BJ (cell line): ENCODE data around the gene TSR1. TPM values are rescaled to one million over a fixed set of nuclear protein-coding genes. Genes with fewer than 3 reads are reported as not detected.

ENCODE experiments used
- CTCF ChIA-PET: fragments of 350-600 bp; formaldehyde crosslinking; extraction: SDS; loops from one replicate; lab custom pipeline; 2021; ENCODE audit warnings: antibody characterized with exemption, inconsistent platforms; lab: Yijun Ruan, JAX
- POLR2A ChIA-PET: fragments of 300-600 bp; sonication (Branson Sonifier 250); formaldehyde crosslinking; extraction: SDS; loops from one replicate; lab custom pipeline; 2021; ENCODE audit warnings: antibody characterized with exemption; lab: Charles Lee
- DNase-seq: peaks from one replicate; pipeline ENCODE4 v3.0.0-alpha.2; 2011; ENCODE audit warnings: low read depth
- H3K27me3 ChIP-seq: 2 replicates; pipeline ENCODE4 v1.6.0; 2011; ENCODE audit warnings: low read length; ENCODE audit not compliant: control insufficient read depth, insufficient read depth
- H3K36me3 ChIP-seq: 2 replicates; pipeline ENCODE4 v1.5.1; 2011; ENCODE audit warnings: low read length; ENCODE audit not compliant: control insufficient read depth, insufficient read depth
- H3K4me3 ChIP-seq: 2 replicates; pipeline ENCODE4 v1.5.1; 2011; ENCODE audit warnings: low read depth, mild to moderate bottlenecking, control low read depth, low read length
- polyA plus RNA-seq: library from polyadenylated mRNA; depleted of rRNA; stranded (reverse); fragments of >200 nt; gene quantifications from 2 replicates; pipeline ENCODE4 v1.2.3, GENCODE V29; 2011
- TF ChIP-seq, protein P1 (sequence below): IDR thresholded peaks from 2 replicates; pipeline ENCODE4 v1.5.1; 2011; ENCODE audit warnings: low read depth, mild to moderate bottlenecking, control low read depth, inconsistent platforms, low read length, moderate library complexity; ENCODE audit not compliant: insufficient read depth

The TSR1 gene
- polyA plus RNA-seq, 1 experiment: 8.9 TPM

DNA sequence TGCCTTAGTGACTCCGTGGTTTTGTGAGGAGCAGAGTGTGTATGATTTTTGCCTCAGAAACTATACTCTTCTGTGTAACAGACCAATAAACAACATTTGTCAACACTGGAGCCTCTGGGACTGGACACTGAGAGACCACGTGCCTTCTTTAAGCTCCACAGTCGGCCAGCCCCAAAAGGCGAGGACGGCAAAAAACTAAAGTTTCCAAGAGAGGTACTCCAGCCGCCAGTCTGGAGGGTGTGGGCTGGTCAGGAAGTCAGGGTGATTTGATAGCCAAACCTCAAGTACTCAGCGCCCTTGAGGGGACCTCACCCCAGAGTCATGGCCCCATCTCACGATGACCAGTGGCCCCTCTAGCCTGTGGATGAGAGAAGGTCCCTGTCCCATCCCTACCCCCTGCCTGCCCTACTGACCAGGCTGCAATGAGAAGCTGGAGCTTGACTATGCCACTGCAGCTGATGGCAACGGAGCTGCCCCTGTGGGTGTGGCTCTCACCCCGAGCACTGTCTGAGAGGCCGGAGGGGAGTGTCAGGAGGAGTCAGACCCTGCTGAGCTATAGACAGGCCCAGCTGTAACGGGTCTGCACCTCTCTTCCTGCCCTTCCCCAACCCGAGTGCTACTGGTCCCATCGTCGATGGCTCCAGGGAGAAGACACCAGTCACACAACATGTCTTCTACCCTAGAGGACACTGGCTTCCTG, 44.8 kb upstream of the TSR1 start:
- peaks cover 25% of the 10 kb centered on the region for H3K36me3 ChIP-seq
- TF ChIP-seq, protein P1, sequence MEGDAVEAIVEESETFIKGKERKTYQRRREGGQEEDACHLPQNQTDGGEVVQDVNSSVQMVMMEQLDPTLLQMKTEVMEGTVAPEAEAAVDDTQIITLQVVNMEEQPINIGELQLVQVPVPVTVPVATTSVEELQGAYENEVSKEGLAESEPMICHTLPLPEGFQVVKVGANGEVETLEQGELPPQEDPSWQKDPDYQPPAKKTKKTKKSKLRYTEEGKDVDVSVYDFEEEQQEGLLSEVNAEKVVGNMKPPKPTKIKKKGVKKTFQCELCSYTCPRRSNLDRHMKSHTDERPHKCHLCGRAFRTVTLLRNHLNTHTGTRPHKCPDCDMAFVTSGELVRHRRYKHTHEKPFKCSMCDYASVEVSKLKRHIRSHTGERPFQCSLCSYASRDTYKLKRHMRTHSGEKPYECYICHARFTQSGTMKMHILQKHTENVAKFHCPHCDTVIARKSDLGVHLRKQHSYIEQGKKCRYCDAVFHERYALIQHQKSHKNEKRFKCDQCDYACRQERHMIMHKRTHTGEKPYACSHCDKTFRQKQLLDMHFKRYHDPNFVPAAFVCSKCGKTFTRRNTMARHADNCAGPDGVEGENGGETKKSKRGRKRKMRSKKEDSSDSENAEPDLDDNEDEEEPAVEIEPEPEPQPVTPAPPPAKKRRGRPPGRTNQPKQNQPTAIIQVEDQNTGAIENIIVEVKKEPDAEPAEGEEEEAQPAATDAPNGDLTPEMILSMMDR: no peak
- no peak overlapping the region for H3K4me3 ChIP-seq
- no peak for DNase-seq
- POLR2A ChIA-PET: no interaction called here
- H3K27me3 ChIP-seq: no peaks in the 10 kb centered on the region
- CTCF ChIA-PET: interaction anchor here (0.6 to 15.4 kb wide), 13 partner anchors 11 to 664 kb away, joined by 3 to 356 read pairs (median 8); partner anchors contain the start of genes HIC1 and TSR1

DNA sequence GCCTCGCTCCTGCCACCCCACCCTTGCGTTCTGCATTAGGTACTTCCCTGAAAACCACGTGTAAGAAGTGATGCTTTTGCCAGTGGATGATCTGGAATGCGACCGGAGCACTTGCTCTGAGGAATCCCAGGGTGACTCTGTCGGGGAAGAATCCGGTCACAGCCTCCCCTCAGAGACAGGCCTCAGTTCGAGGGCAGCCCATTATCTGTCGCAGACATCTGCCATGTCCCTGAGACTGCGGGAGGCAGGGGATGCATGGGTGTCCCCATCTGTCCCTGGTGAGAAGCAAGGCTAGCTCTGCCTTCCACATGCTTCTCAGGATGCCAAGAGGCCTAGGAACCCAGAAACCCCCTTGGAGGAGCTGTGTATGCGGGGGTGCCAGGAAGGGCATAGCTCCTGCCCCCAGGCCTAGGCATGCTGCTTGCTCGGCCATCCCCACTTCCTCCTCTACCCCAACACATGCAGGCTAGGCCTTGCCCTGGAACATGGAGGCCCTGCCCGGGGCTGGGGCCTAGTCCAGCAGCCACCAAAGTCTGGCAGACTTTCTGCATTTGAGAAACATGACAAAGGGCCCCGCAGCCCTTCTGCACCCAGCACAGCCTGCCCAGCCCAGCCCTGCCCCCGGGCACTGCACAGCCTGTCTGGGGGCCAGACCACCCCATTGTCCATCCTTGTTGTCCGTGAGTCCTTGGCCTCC, 44.1 kb upstream of the TSR1 start:
- Histone ChIP-seq H3K4me3 (no peak overlapping the region), H3K27me3 (no peaks in the 10 kb centered on the region), H3K36me3 (peaks cover 26% of the 10 kb centered on the region)
- TF ChIP-seq, protein P1: no peak
- no peak for DNase-seq
- CTCF ChIA-PET: interaction anchor here (0.6 to 15.4 kb wide), 3 partner anchors 25 to 663 kb away, joined by 3 to 356 read pairs (median 77); no protein-coding TSS in a partner anchor
- POLR2A ChIA-PET: no interaction called here

DNA sequence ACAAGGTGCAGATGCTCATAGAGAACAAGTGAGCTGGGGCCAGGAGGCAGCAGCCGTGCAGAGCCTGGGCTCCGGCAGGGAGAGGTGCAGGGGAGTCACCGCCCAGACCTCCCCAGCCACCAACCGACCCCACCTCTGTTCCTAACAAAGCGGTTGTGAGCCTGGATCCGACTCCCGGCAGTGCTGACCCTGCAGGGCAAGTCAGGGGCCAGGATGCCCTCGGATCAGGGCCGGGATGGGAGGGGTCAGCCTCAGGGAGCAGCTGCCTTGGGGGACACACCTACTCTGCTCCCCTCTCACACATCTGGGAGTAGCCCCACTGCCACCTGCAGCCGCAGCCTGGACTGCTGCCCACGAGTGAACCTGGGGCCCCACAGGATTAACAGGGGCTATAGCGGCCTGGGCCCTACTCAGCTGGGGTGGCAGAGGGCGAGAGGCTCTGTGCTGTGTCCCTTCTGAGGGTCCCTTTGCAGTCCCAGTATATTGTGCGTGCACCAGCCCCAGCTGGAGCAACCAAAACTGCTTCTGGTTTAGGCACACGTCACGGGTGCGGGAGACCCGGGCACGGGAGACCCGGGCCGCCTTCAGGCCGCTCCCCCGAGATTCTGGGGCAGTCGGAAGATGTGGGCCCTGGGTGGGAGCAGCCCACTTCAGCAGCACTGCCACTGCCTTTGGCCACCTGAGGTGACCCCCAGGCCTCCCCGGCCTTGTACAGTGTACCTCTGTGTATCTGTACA, 43.4 kb upstream of the TSR1 start:
- DNase-seq: no peak
- no peak overlapping the region for H3K4me3 ChIP-seq
- no peaks in the 10 kb centered on the region for H3K27me3 ChIP-seq
- TF ChIP-seq, protein P1: no peak
- ChIA-PET POLR2A (no interaction called here), CTCF (interaction anchor here (6.6 to 15.4 kb wide), 2 partner anchors 26 to 35 kb away, joined by 77 to 356 read pairs; no protein-coding TSS in a partner anchor)
- H3K36me3 ChIP-seq: peaks cover 25% of the 10 kb centered on the region

DNA sequence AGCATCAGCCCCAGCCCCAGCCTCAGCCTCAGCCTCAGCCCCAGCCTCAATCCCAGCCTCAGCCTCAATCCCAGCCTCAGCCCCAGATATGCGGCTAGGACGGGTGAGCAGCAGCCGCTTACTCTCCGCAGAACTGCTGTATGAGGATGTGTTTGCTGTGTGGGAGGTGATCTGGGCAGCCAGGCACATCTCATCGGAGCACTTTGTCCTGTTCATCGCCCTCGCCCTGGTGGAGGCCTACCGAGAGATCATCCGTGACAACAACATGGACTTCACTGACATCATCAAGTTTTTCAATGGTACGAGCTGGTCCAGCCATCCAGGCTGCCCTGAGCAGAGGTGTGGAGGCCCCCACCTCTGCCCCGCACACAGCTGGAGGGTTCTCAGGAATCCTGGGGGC, 42.6 kb upstream of the TSR1 start:
- H3K36me3 ChIP-seq: peaks cover 25% of the 10 kb centered on the region
- POLR2A ChIA-PET: no interaction called here

More for the DNA sequence above, 42.6 kb upstream of the TSR1 start:
- TF ChIP-seq, protein P1: no peak
- CTCF ChIA-PET: interaction anchor here (15.4 kb wide), 1 partner anchor 36 kb away, joined by 356 read pairs; no protein-coding TSS in a partner anchor
- DNase-seq: no peak
- Histone ChIP-seq H3K27me3 (no peaks in the 10 kb centered on the region), H3K4me3 (no peak overlapping the region)
